ENCODE data around the gene NRXN3. TPM values are rescaled to one million over a fixed set of nuclear protein-coding genes. Genes with fewer than 3 reads are reported as not detected.

Gene NRXN3
- total and polyA plus RNA-seq, 7 donors, result 0.06 to 0.74 (median 0.15) TPM

DNA sequence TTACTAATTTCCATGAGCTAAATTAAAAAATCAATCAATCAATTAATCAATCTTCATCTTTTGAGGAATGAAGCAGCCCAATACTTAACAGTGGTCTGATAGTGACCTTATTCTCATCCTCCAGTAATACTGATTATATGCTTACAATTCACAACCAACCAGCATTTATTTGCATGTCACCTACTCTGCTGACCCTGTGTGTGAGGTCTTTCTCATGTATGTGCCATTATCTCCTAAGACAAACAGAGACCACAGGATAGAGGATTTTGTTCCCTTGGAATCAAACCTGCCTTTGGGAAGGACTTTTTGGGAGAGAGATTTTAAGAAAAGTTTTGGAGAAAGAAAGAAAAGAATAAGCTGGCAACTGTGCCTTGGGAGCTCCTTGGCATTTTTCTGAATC is 197.2 kb downstream of the NRXN3 start:
- H3K36me3 ChIP-seq (ENCODE audit: insufficient read depth in 1 of 2, low read depth in 1 of 2), result no peaks in the 10 kb centered on the region
- no peak for ATAC-seq
- H3K4me1 ChIP-seq, result no peaks in the 10 kb centered on the region
- DNase-seq, result no peak
- peaks cover 0 to 3% (median 2%) of the 10 kb centered on the region in 3 donors for H3K27me3 ChIP-seq (ENCODE audit: insufficient read depth in 3 of 3, low read length in 2 of 3)
- intact Hi-C loops (cut with DNase I), result no loop called here
- TF ChIP-seq CTCF (IDR thresholded peaks at IDR 0.05), result no peak
- no peak overlapping the region for H3K27ac ChIP-seq
- H3K4me3 ChIP-seq, result no peak overlapping the region
- no peaks in the 10 kb centered on the region for H3K9me3 ChIP-seq

- no peak overlapping the region for H3K4me3 ChIP-seq
- intact Hi-C loops (cut with DNase I), result no loop called here
- WGBS, 3 donors, result 41 to 60% (median 48%) methylated on average over 3 of the region's 3 CpGs
- no peaks in the 10 kb centered on the region for H3K27me3 ChIP-seq (ENCODE audit: insufficient read depth in 3 of 3, low read length in 2 of 3)
- no peaks in the 10 kb centered on the region for H3K36me3 ChIP-seq (ENCODE audit: insufficient read depth in 1 of 2, low read depth in 1 of 2)
- ATAC-seq (no peak), DNase-seq (no peak)
- TF ChIP-seq CTCF (IDR thresholded peaks at IDR 0.05), result no peak
- H3K9me3 ChIP-seq, result no peaks in the 10 kb centered on the region
- no peak overlapping the region for H3K27ac ChIP-seq
- H3K4me1 ChIP-seq, result no peaks in the 10 kb centered on the region
Observed at GRCh38 chr14:78383060-78383459, 212.9 kb downstream of the NRXN3 start.

DNA sequence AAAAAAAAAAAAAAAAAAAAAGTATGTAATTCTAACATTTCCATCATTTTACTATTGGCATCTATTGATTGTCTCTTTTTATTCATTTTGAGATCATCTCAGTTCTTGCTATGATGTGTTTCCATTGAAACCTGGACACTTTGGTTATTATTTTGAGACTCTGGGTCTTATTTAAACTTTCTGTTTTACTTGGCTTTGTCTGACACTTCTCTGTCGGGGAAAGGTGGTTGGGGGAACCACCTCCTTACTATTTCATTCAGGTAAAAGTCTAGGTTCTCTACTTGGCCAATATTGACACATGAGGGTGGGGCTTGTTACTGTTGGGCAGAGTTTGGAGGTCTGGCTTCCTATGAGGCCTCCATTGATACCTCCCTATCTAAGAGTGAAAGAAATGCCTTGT is 228.0 kb downstream of the NRXN3 start:
- H3K4me3 ChIP-seq, result no peak overlapping the region
- intact Hi-C loops (cut with DNase I), result no loop called here
- no peaks in the 10 kb centered on the region for H3K4me1 ChIP-seq
- H3K27me3 ChIP-seq (ENCODE audit: insufficient read depth in 3 of 3, low read length in 2 of 3), result peaks cover 0 to 2% (median 0%) of the 10 kb centered on the region in 3 donors
- TF ChIP-seq CTCF (IDR thresholded peaks at IDR 0.05), result no peak
- ATAC-seq, result no peak
- H3K9me3 ChIP-seq, result no peaks in the 10 kb centered on the region
- H3K27ac ChIP-seq, result no peak overlapping the region
- 67 to 79% (median 74%) methylated on average over 1 of the region's 1 CpG for WGBS, 3 donors
- no peak for DNase-seq
- H3K36me3 ChIP-seq (ENCODE audit: insufficient read depth in 1 of 2, low read depth in 1 of 2), result no peaks in the 10 kb centered on the region

DNA sequence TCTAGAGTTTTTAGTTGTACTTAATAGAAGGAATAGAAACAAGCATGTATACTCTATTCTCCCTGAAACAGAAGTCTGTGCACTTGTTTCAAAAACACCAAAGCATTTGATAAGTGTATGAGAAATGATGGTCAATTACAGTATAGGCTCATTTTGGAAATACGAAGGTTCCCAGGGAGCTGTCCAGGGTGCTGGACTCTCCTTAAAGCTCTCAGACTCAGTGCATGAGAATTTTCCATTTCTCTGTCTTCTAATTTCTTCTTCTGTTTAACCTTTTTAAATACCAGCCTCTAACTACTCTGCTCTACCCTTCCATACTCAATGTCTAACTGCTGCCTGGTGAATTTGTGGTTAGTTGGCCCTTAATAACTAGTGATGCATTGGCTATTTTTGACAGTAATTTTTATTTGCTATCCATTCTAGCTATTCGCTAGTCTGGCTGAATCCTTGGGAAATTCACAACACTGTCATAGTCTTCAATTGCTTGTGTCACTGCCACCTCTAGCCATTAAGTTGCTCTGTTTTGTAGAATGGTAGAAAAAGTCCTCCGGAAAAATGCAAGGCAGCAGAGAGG is 229.2 kb downstream of the NRXN3 start:
- intact Hi-C loops (cut with DNase I), result no loop called here
- WGBS, 3 donors, result 53 to 60% (median 58%) methylated on average over 3 of the region's 3 CpGs
- H3K27ac ChIP-seq, result no peak overlapping the region
- DNase-seq (no peak), ATAC-seq (no peak)
- H3K9me3 ChIP-seq, result no peaks in the 10 kb centered on the region
- no peak overlapping the region for H3K4me3 ChIP-seq
- H3K4me1 ChIP-seq, result no peaks in the 10 kb centered on the region
- no peaks in the 10 kb centered on the region for H3K36me3 ChIP-seq (ENCODE audit: insufficient read depth in 1 of 2, low read depth in 1 of 2)
- peaks cover 2 to 7% (median 6%) of the 10 kb centered on the region in 3 donors for H3K27me3 ChIP-seq (ENCODE audit: insufficient read depth in 3 of 3, low read length in 2 of 3)
- TF ChIP-seq CTCF (IDR thresholded peaks at IDR 0.05), result no peak

- DNase-seq, result no peak
- TF ChIP-seq CTCF (IDR thresholded peaks at IDR 0.05), result no peak
- 63 to 73% (median 71%) methylated on average over 3 of the region's 3 CpGs for WGBS, 3 donors
- H3K27ac ChIP-seq, result no peak overlapping the region
- intact Hi-C loops (cut with DNase I), result no loop called here
- H3K4me3 ChIP-seq, result no peak overlapping the region
- ATAC-seq, result no peak
- no peaks in the 10 kb centered on the region for H3K4me1 ChIP-seq
- H3K27me3 ChIP-seq (ENCODE audit: insufficient read depth in 3 of 3, low read length in 2 of 3), result peaks cover 2 to 19% (median 6%) of the 10 kb centered on the region in 3 donors
- H3K36me3 ChIP-seq (ENCODE audit: insufficient read depth in 1 of 2, low read depth in 1 of 2), result no peaks in the 10 kb centered on the region
- no peaks in the 10 kb centered on the region for H3K9me3 ChIP-seq
Observed at GRCh38 chr14:78401866-78402265, 231.7 kb downstream of the NRXN3 start.

Data from psoas muscle (tissue), 8 donors.